ENCODE data around the gene PXT1. TPM values are rescaled to one million over a fixed set of nuclear protein-coding genes. Genes with fewer than 3 reads are reported as not detected.

Gene PXT1
- total and polyA plus RNA-seq, 9 of the 15 experiments (the other 6 are each of a cell fraction or from before 2014, with no cell fraction given) = 0.09 to 0.11 (median 0.10) TPM; not detected in 5

DNA sequence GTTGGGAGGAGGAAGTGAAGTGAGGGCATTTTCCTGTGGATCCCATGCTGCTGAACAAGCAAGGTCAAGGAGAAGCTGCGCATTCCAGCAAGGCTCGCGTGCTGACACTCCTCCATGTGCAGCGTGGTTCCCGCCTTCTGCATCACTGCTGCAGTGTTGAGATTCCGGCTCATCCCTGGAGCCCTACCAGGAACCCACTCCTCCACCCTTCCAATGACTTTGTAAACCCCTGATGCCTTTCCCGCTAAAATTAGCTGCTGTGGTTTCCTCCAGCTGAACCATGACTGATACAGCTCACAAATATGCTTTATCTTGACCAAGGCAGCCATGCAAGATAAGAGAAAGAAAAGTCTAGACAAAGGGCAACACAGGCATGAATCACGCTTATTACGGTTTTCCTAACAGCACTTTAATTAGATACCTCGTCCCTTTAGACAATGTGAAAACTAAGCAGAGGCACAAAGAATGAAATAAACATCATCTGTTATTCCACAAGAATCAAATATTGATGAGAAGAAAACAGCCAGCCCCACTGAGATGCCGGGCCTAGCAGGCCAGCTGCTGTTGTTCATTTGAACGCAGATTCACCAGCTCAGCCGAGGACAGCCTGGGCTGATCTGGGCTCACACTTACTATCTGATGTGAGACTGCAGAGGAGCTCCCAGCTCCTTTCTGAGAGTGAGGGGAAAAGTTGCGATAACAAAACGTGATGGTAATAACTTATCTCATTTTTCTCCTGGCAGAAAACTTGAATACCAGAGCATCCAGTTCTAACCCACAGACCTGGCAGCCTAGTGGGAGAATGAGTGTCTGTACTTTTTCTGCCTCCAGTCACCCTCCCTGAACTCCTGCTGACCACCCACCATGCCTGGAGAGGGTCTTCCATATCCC lies 91.7 kb downstream of the PXT1 start (continued):
- TF ChIP-seq, protein P1, sequence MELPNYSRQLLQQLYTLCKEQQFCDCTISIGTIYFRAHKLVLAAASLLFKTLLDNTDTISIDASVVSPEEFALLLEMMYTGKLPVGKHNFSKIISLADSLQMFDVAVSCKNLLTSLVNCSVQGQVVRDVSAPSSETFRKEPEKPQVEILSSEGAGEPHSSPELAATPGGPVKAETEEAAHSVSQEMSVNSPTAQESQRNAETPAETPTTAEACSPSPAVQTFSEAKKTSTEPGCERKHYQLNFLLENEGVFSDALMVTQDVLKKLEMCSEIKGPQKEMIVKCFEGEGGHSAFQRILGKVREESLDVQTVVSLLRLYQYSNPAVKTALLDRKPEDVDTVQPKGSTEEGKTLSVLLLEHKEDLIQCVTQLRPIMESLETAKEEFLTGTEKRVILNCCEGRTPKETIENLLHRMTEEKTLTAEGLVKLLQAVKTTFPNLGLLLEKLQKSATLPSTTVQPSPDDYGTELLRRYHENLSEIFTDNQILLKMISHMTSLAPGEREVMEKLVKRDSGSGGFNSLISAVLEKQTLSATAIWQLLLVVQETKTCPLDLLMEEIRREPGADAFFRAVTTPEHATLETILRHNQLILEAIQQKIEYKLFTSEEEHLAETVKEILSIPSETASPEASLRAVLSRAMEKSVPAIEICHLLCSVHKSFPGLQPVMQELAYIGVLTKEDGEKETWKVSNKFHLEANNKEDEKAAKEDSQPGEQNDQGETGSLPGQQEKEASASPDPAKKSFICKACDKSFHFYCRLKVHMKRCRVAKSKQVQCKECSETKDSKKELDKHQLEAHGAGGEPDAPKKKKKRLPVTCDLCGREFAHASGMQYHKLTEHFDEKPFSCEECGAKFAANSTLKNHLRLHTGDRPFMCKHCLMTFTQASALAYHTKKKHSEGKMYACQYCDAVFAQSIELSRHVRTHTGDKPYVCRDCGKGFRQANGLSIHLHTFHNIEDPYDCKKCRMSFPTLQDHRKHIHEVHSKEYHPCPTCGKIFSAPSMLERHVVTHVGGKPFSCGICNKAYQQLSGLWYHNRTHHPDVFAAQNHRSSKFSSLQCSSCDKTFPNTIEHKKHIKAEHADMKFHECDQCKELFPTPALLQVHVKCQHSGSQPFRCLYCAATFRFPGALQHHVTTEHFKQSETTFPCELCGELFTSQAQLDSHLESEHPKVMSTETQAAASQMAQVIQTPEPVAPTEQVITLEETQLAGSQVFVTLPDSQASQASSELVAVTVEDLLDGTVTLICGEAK (IDR thresholded peaks at IDR 0.05) = no peak
- TF ChIP-seq, protein P1 (CRISPR knock-in tag; IDR thresholded peaks at IDR 0.05) = no peak
- TF ChIP-seq NCOA2 (IDR thresholded peaks at IDR 0.05; ENCODE audit: partially characterized antibody in 2 of 2) (no peak), SAFB (IDR thresholded peaks at IDR 0.05; ENCODE audit: borderline replicate concordance, low read depth, low read length) (no peak), ZNF592 (IDR thresholded peaks at IDR 0.05) (no peak), ZNF444 (CRISPR knock-in tag; IDR thresholded peaks at IDR 0.05) (0 out of 2 replicates have a peak, but pooled peaks have one; percentile 20), FOXJ3 (CRISPR knock-in tag; IDR thresholded peaks at IDR 0.05) (no peak), TBL1XR1 (IDR thresholded peaks at IDR 0.05; ENCODE audit: low read length in 2 of 2) (peak; percentile 63 to 99; a peak in 3 of 4 replicates), ZNF146 (CRISPR knock-in tag; IDR thresholded peaks at IDR 0.05; ENCODE audit: unreplicated experiment) (no peak), UBTF (IDR thresholded peaks at IDR 0.05; ENCODE audit: borderline replicate concordance in 1 of 2, low read depth in 2 of 2, low read length in 2 of 2) (0 out of 4 replicates have a peak, but pooled peaks have one; percentile 30 to 41)
